Fibroblast of mammary gland (primary cell): ENCODE data around the gene DUSP1.

Experiments
- DNase-seq: peaks from one replicate; pipeline ENCODE4 v3.0.0-alpha.2; 2010; ENCODE audit warnings: low read depth
- H3K4me3 ChIP-seq: 2 replicates; pipeline ENCODE4 v1.5.1; 2011; ENCODE audit warnings: low read depth, mild to moderate bottlenecking, low read length, moderate library complexity; ENCODE audit not compliant: control insufficient read depth
- TF ChIP-seq, protein P1 (sequence below): conservative IDR thresholded peaks from 2 replicates; pipeline ENCODE4 v1.5.1; 2011; ENCODE audit warnings: low read depth, low read length, inconsistent platforms; ENCODE audit not compliant: control insufficient read depth, insufficient read depth

DUSP1 gene

DNA sequence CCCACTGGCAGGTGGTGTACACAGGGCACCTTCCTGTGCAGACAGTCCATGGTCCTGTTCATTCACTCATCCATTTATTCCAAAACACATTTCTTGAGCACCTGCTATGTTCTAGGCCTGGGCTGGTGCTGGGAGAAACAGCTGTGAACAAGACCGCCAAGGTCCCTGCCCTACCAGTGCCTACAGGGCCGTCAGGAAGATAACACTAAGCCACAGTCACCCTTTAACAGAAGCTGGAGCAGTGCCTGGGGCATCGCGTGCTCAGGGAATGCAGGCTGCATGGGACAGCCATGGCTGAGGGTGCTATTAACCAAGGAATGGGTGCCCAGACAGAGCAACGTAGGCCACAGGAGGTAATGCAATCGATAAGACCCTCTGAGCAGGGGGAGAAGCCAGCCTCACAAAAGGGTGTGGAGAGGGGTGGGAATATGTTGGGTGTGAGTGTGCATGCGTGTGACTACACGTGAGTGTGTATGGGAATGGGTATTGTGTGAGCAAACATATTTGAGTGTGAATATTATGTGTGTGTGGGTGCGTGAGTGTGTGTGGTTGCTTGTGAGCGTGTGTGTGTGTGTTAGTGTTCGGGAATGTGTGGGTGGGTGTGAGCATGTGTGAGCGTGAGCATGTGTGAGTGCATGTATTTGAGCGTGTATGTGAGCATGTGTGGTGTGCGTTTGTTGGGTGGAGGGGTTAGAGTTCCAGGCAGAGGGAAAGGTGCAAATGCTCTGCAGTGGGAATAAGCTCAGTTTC lies 19.1 kb downstream of the DUSP1 start:
- H3K4me3 ChIP-seq, result no peak overlapping the region
- DNase-seq, result no peak
- TF ChIP-seq, protein P1, sequence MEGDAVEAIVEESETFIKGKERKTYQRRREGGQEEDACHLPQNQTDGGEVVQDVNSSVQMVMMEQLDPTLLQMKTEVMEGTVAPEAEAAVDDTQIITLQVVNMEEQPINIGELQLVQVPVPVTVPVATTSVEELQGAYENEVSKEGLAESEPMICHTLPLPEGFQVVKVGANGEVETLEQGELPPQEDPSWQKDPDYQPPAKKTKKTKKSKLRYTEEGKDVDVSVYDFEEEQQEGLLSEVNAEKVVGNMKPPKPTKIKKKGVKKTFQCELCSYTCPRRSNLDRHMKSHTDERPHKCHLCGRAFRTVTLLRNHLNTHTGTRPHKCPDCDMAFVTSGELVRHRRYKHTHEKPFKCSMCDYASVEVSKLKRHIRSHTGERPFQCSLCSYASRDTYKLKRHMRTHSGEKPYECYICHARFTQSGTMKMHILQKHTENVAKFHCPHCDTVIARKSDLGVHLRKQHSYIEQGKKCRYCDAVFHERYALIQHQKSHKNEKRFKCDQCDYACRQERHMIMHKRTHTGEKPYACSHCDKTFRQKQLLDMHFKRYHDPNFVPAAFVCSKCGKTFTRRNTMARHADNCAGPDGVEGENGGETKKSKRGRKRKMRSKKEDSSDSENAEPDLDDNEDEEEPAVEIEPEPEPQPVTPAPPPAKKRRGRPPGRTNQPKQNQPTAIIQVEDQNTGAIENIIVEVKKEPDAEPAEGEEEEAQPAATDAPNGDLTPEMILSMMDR, result no peak

DNA sequence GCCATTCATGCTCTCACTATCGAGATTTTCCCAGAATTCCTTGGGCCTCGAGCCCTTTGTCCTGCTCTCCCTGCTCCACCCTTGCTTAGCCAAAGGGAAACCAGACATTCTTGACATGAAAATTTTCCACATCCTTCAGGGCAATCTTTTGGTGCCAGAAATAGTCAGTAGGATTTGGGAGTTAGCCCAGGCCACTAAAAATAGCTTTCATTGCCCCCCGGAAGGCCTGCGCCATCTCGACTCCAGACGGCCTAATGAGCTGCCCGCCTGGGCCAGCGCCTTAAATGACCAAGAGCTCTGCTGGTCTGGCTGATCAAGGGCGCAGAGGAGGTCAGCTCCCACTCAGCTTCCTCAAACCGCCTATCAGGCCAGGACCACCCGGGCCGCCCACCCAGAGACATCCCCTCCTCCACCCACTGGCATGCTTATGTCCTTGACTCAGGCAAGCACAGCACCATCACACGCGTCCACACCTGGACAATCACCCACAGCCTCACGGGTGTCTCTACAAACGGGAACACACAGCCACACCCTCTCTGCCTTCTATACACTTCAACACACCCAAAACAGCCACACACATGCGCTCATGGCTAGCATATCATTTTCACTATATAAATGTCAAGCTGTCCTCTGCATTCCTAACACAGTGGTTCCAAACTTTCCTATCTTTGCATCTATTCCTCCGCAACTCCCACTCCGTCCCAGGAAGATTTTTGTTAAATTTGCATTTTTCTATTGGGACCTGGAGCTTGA lies 20.9 kb downstream of the DUSP1 start:
- TF ChIP-seq, protein P1, result no peak
- no peak overlapping the region for H3K4me3 ChIP-seq
- no peak for DNase-seq

DNA sequence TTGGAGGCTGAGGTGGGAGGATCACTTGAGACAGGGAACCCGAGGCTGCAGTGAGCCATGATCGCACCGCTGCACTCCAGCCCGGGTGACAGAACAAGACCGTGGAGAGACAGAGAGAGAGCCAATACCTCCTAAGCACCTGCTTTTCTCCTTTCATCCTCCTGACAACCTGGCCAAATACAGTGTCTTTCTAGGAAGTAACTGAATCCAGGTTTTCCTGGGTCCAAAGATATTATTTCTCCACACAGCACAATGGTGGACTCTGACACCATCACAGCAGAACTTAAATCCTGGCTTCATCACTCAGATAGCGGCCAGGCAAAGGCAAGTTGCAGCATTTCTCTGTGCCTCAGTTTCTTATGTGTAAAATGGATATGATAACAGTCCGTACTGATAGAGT lies 21.9 kb downstream of the DUSP1 start:
- TF ChIP-seq, protein P1, result no peak
- H3K4me3 ChIP-seq, result no peak overlapping the region
- no peak for DNase-seq

DNA sequence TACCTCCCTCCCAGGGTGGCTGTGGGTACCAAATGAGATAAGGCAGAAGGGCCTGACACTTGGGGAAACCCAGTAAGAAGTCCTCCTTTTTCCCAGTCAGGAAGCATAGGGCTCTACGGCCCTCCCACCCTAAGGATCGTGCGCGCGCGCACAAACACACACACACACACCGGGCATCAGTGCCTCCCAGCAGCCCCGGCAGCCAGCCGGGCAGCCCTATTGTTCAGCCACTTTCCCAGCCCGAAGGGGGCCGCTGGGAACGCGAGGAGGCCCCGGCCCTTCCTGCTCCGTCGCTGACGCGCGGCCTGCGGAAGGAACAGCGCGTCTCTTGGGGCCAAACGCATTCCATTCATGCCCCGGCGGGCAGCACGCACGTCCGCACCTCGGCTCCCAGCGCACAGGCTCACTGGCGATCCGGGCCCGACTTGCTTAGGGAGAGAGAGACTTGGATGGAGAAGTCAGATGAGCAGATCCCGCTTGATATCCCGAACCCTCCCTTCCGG lies 22.6 kb downstream of the DUSP1 start:
- TF ChIP-seq, protein P1, result no peak
- no peak for DNase-seq
- no peak overlapping the region for H3K4me3 ChIP-seq

DNA sequence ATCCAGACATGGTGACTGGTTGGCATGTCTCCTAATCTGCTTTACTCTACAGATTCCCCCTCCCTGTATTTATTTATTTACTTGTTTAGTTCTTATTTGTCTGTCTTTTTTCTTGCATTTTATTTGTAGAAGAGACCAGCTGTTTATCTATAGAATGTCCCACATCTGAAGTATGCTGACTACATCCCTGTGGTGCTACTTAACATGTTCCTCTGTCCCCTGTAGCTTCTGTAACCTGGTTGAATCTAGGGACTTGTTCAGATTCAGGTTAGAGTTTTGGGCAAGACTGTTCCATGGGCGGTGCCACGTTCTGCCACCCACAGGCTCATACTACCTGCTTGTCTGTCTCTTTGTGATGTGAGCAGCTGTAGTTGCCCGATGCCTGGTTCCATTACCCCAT lies 23.5 kb downstream of the DUSP1 start:
- no peak for DNase-seq
- TF ChIP-seq, protein P1, result no peak
- H3K4me3 ChIP-seq, result no peak overlapping the region

DNA sequence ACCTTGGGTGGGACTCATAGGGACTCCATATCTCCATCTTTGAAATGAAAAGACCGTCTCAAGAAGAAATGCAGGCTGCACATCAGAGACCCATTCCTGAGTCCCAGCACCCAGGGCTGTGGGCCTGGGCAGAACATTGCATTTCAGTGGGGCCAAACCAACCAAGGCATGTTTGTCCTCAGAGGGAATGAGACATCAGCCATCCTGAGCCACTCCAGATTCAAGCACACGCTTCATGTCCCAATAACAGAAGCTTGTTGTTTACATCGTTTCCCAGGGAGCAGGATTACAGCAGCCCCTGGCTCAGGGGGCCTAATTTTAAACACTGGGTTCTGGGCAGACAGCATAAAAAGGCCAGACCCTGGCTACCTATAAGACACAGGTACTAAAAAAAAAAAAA lies 24.3 kb downstream of the DUSP1 start:
- TF ChIP-seq, protein P1, result no peak
- DNase-seq, result no peak
- no peak overlapping the region for H3K4me3 ChIP-seq

DNA sequence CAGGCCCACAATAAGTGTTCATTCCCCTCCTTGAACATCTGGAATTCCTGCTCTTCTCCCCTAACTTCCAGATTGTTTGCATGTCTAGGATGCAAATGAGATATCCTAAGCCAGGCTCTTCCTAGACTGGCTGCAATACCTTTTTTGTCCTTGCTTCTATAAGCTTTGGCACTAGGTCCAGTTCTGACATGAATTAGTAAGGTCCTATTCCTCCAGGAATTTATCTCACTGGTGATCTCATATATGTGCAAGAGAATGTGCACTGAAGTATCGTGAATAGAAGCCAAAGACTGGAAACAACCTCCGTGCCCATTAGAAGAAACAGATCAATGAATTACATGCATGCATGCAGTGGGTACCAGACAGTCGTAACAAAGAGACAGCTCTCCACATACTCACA lies 25.2 kb downstream of the DUSP1 start:
- no peak overlapping the region for H3K4me3 ChIP-seq
- DNase-seq, result no peak
- TF ChIP-seq, protein P1, result no peak
